GM12872 (cell line): Measurements from ENCODE around the gene CTH.

Experiments
- TF ChIP-seq, protein P1 (sequence below): IDR thresholded peaks from 3 replicates; pipeline ENCODE4 v1.5.1; 2011; ENCODE audit warnings: low read depth, mild to moderate bottlenecking, low read length, moderate library complexity; ENCODE audit not compliant: insufficient read depth

Gene CTH

DNA sequence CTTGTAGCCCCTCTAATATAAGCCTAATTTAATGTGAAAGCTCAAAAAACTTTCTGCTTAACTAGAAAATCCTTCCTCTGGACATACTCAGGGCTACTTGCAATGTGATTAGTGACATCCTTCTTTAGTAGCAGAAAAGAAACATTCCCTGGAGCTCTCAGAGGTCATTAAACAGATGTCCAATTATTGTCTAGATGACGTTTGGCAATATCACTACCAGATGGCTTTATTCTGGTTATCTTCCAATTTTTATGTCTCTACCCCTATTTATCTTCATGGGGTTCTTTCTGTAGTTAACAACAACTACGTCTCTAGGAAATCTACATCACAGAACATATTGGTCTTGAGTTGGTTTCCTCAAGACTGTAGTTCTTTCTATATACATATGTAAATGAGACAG, 44.2 kb downstream of the CTH start:
- TF ChIP-seq, protein P1, sequence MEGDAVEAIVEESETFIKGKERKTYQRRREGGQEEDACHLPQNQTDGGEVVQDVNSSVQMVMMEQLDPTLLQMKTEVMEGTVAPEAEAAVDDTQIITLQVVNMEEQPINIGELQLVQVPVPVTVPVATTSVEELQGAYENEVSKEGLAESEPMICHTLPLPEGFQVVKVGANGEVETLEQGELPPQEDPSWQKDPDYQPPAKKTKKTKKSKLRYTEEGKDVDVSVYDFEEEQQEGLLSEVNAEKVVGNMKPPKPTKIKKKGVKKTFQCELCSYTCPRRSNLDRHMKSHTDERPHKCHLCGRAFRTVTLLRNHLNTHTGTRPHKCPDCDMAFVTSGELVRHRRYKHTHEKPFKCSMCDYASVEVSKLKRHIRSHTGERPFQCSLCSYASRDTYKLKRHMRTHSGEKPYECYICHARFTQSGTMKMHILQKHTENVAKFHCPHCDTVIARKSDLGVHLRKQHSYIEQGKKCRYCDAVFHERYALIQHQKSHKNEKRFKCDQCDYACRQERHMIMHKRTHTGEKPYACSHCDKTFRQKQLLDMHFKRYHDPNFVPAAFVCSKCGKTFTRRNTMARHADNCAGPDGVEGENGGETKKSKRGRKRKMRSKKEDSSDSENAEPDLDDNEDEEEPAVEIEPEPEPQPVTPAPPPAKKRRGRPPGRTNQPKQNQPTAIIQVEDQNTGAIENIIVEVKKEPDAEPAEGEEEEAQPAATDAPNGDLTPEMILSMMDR = no peak

DNA sequence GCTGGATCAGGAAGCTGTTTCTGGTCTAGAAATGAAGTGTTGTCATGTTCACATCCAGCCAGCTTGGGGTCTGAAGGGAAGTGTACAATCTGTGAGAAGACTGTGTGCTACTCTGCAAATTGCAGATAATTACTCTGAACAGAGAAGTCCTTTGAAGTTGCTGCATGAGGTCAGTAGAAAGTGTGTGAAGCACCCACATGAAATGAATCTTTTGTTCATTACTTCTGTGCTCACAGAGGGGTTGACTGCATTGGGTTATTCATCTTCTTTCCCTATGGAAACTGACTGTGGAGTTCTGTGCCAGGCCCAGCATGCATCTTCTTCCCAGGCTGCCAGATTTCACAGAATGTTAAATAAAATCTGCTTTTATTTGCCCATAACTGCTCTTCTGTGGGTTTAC, 47.1 kb downstream of the CTH start:
- TF ChIP-seq, protein P1 = no peak

DNA sequence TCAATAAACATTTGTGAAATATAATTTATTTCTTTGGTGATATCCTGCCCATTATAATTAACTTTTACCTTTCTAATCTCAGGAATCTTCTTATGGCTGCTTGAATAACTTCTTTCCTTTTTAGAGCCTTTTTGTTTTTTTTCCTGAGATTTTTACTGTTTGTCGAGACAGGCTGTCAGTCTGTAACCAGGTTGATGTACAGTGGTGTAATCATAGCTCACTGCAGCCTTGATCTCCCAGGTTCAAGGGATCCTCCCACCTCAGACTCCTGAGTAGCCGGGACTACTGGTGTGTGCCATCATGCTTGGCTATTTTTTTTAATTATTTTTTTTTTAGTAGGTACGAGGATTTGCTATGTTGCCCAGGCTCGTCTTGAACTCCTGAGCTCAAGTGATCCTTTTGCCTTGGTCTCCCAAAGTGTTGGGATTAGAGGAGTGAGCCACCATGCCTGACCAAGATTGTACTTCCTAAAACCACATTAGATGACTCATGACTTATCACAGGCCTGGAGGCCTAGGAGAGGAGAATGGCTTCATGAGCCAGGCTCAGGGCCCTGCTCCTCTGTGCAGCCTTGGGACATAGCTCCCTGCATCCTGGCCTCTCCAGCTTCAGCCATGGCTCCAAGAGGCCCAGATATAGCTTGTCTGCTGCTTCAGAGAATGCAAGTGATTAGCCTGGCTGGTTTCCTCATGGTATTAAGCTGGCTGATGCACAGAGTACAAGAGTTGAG, 48.6 kb downstream of the CTH start:
- TF ChIP-seq, protein P1 = no peak

DNA sequence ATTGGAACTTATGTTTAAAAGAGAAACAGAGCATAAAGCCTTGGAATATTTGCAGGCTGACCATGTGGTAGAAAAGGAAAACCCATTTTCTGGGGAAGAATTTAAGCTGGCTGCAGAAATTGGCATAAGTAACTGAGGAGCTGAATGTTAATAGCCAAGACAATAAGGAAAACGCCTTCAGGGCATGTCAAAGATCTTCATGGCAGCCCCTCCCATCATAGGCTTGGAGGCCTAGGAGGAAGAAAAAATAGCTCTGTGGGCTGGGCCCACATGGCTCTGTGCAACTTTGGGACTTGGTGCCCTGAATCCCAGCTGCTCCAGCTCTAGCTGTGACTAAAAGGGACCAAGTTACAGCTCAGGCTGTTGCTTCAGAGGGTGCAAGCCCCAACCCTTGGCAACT, 51.5 kb downstream of the CTH start:
- TF ChIP-seq, protein P1 = no peak

DNA sequence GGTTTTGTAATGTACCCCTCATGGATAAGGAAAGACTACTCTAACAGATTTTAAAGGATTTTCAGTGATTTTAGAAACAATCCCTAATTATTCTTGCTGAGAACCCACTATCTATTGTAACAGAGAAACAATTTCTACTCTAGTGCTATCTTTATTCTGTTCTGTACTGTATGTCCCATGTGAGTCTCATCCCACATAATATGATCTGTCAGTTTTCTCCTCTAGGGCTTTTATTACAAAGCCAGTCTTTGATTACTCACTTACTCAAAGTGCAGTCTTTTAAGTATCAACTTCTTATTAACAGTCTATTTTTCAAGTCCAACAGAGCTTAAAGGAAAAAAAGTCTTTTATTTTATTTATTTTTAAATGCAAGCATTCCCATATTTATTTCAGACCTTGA, 54.8 kb downstream of the CTH start:
- TF ChIP-seq, protein P1 = no peak

DNA sequence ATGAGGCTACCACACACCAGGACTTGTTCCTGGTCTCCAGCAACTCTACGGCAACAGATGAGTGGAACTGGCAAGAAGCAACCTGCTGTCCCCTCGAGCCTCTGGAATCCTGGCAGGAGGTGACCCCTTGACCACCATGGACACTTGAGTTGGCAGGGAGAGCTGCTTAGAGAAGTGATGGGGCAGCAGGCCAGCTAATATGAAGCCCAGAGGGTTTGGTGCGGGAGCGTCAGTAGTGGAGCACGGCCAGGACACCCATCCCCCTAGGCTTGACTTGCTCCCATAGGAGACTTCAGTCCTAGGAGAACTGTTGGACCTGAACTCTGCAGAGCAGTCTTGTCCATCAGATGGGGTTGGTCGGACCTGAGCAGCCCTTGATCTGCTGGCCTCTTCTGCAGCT, 56.5 kb downstream of the CTH start:
- TF ChIP-seq, protein P1 = no peak

DNA sequence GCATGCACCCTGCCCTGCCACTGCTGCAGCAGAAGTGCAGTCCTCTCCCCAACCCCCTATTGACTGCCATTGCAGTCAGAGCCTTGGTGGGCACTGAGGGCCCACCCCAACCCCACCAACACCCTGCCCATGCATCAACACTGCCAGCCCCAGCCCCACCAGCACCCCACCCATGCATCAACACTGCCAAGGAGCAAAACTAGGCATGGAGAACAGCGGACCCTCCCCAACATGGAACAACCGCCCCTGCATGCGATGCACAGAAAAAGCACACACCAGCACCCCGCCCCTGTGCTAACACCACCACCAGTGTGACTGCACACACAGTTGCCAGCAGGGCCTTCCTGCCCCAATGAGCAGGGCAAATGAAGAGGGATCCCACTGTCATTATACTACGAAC, 57.1 kb downstream of the CTH start:
- TF ChIP-seq, protein P1 = no peak
